ENCODE measurements around the gene EFCAB9.

GRCh38 chr5:172177176-172177575 lies 16.8 kb upstream of the EFCAB9 start:
- TF ChIP-seq CTCF (IDR thresholded peaks at IDR 0.05) (no peak), POLR2A (IDR thresholded peaks at IDR 0.05) (no peak)
